ENCODE data around the gene DOK5.

GRCh38 chr20:54636575-54636974 lies 161.2 kb downstream of the DOK5 start:
- TF ChIP-seq CTCF (conservative IDR thresholded peaks at IDR 0.05; ENCODE audit: low read length), result no peak
- no peak for TF ChIP-seq EZH2phosphoT487 (IDR thresholded peaks at IDR 0.05; ENCODE audit: borderline replicate concordance, low read depth, low read length)

Data from OCI-LY7 (cell line).